Measurements from ENCODE around the gene SCAF4. TPM values are rescaled to one million over a fixed set of nuclear protein-coding genes. Genes with fewer than 3 reads are reported as not detected.

The SCAF4 gene
- polyA plus RNA-seq, 2 of the 4 experiments (the other 2 are of a cell fraction) = 10.4 to 16.6 TPM

DNA sequence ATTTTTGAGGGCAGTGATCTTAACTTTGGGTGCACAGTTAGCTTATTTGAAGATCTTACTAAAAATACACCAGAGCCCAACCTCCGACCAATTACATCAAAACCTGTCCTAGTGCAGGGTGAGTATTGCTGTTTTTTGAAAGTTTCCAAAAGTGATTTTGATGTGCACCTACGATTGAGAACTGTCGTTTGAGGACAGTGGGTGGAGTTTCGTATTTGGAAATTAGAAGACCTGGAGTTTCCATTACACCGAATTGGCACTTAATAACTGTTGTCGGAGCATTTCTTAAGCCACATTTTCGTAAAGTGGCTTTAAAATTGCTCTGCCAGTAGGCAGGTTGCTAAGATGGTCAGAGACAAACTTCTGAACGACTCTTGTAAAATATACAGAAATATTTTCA lies 71.3 kb downstream of the SCAF4 start:
- H3K4me1 ChIP-seq = peaks cover 22% of the 10 kb centered on the region; the same call in 2 of the 3 replicates
- H3K9me3 ChIP-seq = no peaks in the 10 kb centered on the region
- POLR2A ChIA-PET = no interaction called here
- no peak for ATAC-seq
- CTCF ChIA-PET = no interaction called here
- DNase-seq (ENCODE audit: low read depth in 1 of 2, low spot score in 1 of 2) = no peak
- peak overlapping the region; percentile 82 for H3K4me2 ChIP-seq
- WGBS (ENCODE audit: missing lambda C conversion rate) = 7% methylated on average over 8 of the region's 8 CpGs
- H3K4me3 ChIP-seq = peak overlapping the region; percentile 80
- TF ChIP-seq ESRRA (IDR thresholded peaks at IDR 0.05; ENCODE audit: borderline replicate concordance, low read length) (no peak), MYC (IDR thresholded peaks at IDR 0.05; ENCODE audit: borderline replicate concordance, low read length) (no peak), RARB (CRISPR knock-in tag; IDR thresholded peaks at IDR 0.05) (no peak), TP53 (CRISPR knock-in tag; IDR thresholded peaks at IDR 0.05) (no peak), FOSL2 (IDR thresholded peaks at IDR 0.05) (no peak), FOSL2 (CRISPR knock-in tag; IDR thresholded peaks at IDR 0.05) (no peak), BHLHE40 (IDR thresholded peaks at IDR 0.05; ENCODE audit: low read depth, low read length) (no peak), NR3C1 (IDR thresholded peaks at IDR 0.05) (no peak), REST (IDR thresholded peaks at IDR 0.05) (no peak), PHF8 (IDR thresholded peaks at IDR 0.05; ENCODE audit: borderline replicate concordance, low read depth) (no peak), TFCP2L1 (CRISPR knock-in tag; IDR thresholded peaks at IDR 0.05) (no peak), HOXB13 (CRISPR knock-in tag; IDR thresholded peaks at IDR 0.05; ENCODE audit: low read depth) (no peak), PBX3 (IDR thresholded peaks at IDR 0.05) (no peak), FOSB (CRISPR knock-in tag; IDR thresholded peaks at IDR 0.05) (no peak), HEYL (CRISPR knock-in tag; IDR thresholded peaks at IDR 0.05) (no peak), MAFK (IDR thresholded peaks at IDR 0.05; ENCODE audit: partially characterized antibody) (no peak), SREBF2 (IDR thresholded peaks at IDR 0.05) (no peak), CEBPB (IDR thresholded peaks at IDR 0.05) (no peak)
- TF ChIP-seq, protein P1, sequence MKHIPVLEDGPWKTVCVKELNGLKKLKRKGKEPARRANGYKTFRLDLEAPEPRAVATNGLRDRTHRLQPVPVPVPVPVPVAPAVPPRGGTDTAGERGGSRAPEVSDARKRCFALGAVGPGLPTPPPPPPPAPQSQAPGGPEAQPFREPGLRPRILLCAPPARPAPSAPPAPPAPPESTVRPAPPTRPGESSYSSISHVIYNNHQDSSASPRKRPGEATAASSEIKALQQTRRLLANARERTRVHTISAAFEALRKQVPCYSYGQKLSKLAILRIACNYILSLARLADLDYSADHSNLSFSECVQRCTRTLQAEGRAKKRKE (CRISPR knock-in tag; IDR thresholded peaks at IDR 0.05; ENCODE audit: low read depth) = no peak
- H3K27ac ChIP-seq = peak overlapping the region; percentile 93 to 98
- no peak for FAIRE-seq

DNA sequence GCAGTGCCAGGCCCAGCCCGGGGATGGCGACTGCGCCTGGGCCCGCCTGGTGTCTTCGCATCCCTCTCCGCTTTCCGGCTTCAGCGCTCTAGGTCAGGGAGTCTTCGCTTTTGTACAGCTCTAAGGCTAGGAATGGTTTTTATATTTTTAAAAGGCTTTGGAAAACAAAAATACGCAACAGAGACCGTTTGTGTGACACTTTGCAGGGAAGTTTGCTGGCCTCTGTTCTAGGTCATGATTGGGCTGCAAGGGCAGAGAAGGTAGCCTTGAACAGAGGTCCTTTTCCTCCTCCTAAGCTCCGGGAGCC lies 71.7 kb downstream of the SCAF4 start:
- no peaks in the 10 kb centered on the region for H3K9me3 ChIP-seq
- peaks cover 22% of the 10 kb centered on the region; the same call in 2 of the 3 replicates for H3K4me1 ChIP-seq
- TF ChIP-seq CBX8 (IDR thresholded peaks at IDR 0.05) = no peak
- TF ChIP-seq, protein P2, sequence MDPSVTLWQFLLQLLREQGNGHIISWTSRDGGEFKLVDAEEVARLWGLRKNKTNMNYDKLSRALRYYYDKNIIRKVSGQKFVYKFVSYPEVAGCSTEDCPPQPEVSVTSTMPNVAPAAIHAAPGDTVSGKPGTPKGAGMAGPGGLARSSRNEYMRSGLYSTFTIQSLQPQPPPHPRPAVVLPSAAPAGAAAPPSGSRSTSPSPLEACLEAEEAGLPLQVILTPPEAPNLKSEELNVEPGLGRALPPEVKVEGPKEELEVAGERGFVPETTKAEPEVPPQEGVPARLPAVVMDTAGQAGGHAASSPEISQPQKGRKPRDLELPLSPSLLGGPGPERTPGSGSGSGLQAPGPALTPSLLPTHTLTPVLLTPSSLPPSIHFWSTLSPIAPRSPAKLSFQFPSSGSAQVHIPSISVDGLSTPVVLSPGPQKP (IDR thresholded peaks at IDR 0.05; ENCODE audit: low read depth, low read length) = no peak
- no peak for TF ChIP-seq BHLHE40 (IDR thresholded peaks at IDR 0.05; ENCODE audit: low read depth, low read length)
- TF ChIP-seq HDAC2 (IDR thresholded peaks at IDR 0.05) = no peak
- no peak for TF ChIP-seq HOXA7 (CRISPR knock-in tag; IDR thresholded peaks at IDR 0.05)
- no peak for TF ChIP-seq POLR2AphosphoS2 (conservative IDR thresholded peaks at IDR 0.05; ENCODE audit: low read length)
- TF ChIP-seq, protein P1 (CRISPR knock-in tag; IDR thresholded peaks at IDR 0.05; ENCODE audit: low read depth) = no peak
- TF ChIP-seq TFCP2L1 (CRISPR knock-in tag; IDR thresholded peaks at IDR 0.05) = no peak
- no peak for TF ChIP-seq RAD21 (conservative IDR thresholded peaks at IDR 0.05 in 1 of 2, IDR thresholded peaks at IDR 0.05 in 1 of 2)
- TF ChIP-seq SMC3 (IDR thresholded peaks at IDR 0.05) = no peak
- peak overlapping the region; percentile 80 for H3K4me3 ChIP-seq
- WGBS (ENCODE audit: missing lambda C conversion rate) = 4% methylated on average over 12 of the region's 12 CpGs
- ATAC-seq (peak; percentile 19 to 60; a peak in 5 of 6 replicates), FAIRE-seq (no peak), DNase-seq (ENCODE audit: low read depth in 1 of 2, low spot score in 1 of 2) (peak in 1 of 2 experiments; percentile 7)
- CTCF ChIA-PET = no interaction called here
- H3K4me2 ChIP-seq = peak overlapping the region; percentile 82
- H3K27ac ChIP-seq = peak overlapping the region; percentile 93 to 98
- POLR2A ChIA-PET = no interaction called here

Measured in A549 (cell line).